Epithelial cell of esophagus (primary cell): ENCODE results near the gene CLOCK.
"Not testable (repeated sequence)": the region's sequence is repeated elsewhere in the genome, so short reads cannot be mapped to it uniquely, and the experiment has no call there.

Experiments used
- DNase-seq: peaks from one replicate; pipeline ENCODE4 v3.0.0; 2010; ENCODE audit warnings: low read depth
- H3K4me3 ChIP-seq: 2 replicates; pipeline ENCODE4 v1.5.1; 2011; ENCODE audit warnings: mild to moderate bottlenecking, low read length, control low read depth
- CTCF ChIP-seq: IDR thresholded peaks from 2 replicates; pipeline ENCODE4 v1.5.1; 2011; ENCODE audit warnings: low read depth, mild to moderate bottlenecking, low read length, control low read depth, inconsistent platforms; ENCODE audit not compliant: insufficient read depth; ENCODE audit errors: missing control alignments

CLOCK gene

DNA sequence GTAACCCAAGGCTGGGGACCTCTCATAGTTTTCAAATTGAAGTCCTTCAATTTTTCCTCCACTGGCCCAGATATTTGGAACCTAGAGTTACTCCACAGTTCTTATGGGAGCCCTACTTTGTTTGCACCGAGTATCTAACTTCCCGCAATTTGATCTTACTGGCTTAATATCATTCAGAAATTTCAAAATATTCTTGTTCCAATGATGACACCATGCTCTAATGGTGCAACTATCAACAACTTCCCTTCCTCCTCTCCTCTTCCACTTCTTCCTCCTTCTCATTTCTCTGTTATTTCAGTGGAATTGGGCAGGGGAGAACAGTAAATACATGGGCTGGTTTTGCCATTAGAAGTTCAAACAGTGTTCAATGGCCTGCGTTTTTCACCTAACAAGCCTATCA, 25.1 kb upstream of the CLOCK start:
- TF ChIP-seq CTCF = no peak
- DNase-seq = no peak
- no peak overlapping the region for H3K4me3 ChIP-seq

DNA sequence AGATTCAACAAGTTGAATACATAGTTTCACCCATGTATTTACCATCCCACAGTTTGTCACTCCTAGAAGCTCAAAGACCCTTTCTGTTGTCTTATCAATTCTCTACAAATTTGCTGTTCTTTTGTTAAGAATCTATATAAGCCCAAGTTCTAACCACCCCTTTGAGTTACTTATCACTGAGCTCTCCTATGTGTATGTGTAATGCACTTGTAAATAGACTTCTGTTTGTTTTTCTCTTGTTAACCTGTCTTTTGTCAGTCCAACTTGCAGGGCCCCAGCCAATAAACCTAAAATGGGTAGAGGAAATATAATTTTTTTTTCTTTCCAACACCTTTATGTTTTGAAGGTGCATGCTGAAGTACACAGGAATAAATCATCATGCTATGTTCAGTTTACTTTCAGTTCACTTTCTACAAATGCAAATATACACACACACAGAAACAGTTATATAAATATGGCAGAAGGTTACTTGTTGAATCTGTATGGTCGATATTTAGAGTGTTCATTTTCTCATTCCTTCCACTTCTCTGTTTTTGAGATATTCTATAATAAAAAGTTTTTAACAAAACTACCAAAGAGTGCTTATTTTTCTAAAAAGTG, 22.3 kb upstream of the CLOCK start:
- H3K4me3 ChIP-seq = no peak overlapping the region
- no peak for DNase-seq

GRCh38 chr4:55561889-55562288, 15.2 kb upstream of the CLOCK start:
- DNase-seq = peak; percentile 42
- no peak overlapping the region for H3K4me3 ChIP-seq
- no peak for TF ChIP-seq CTCF

More for the DNA sequence above, 22.3 kb upstream of the CLOCK start:
- TF ChIP-seq CTCF = no peak

- DNase-seq = no peak
- H3K4me3 ChIP-seq = no peak overlapping the region
- TF ChIP-seq CTCF = no peak
Measured at GRCh38 chr4:55560096-55560495, 13.4 kb upstream of the CLOCK start.

DNA sequence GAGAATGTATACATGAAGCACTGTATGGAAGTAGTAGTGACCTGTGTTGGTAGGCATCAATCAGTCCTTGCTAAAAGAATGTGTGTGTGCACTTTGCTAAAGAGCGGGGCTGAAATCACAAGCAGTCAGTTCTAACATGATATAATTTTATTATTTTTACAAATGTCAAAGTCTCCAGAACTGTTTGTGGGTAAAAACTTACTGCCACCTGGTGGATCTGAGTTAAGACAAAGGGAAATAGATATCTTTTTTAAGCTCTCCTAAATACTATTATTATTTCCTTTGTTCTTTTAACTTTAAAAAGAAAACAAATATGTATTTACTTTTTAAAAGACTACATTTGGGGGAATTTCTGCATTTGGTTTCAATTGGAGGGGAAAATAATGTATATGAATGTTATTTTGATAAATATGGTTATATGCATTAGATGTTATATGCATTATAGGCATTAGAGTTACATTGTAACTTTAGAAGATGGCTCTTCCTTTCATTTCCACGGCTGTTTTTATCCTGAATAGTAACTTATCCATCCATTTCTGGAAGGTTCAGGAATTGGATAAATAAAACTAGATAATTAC, 7.8 kb upstream of the CLOCK start:
- DNase-seq = peak; percentile 44
- H3K4me3 ChIP-seq = no peak overlapping the region
- peak; percentile 48 for TF ChIP-seq CTCF

DNA sequence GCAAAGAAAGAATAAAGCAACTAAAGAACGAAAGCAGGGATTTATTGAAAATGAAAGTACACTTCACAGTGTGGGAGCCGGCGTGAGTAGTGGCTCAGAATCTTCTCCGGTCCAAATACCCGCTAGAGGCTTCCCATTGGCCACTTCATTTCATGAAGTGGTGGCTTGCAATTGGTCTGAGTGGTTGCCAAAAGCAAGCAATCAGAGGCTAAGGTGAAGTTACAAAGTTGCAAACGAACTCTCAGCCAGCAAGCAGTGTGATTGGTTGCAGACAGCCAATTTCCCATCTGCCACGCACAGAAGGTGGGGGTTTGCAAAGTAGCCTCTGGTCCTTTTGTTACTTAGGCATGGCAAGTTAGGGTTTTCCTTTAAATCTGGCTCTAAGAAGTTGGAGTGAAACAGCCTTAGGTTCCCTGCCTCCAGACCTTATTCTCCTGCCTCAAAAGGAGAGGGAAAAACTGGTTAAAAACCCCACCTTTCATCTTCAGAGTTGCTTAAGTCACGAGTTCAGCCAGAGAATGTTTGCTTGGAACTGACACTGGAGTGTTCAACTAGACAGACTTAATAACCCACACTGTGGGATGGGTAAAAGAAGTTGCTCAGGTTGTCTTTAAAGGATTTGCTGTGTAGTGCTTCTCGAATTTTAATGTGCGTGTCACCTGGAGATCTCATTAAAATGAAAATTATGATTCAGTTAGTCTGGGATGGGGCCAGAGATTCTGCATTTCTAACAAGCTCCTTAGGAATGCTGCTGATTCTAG, 6.9 kb upstream of the CLOCK start:
- DNase-seq = no peak
- no peak overlapping the region for H3K4me3 ChIP-seq
- no peak for TF ChIP-seq CTCF

- not testable (repeated sequence) for H3K4me3 ChIP-seq, DNase-seq
Measured at GRCh38 chr4:55551964-55552363, 5.3 kb upstream of the CLOCK start.
